Subcutaneous adipose tissue (tissue), 4 donors: ENCODE results near the gene SUSD6. TPM values are rescaled to one million over a fixed set of nuclear protein-coding genes. Genes with fewer than 3 reads are reported as not detected.

Experiments used
- CTCF ChIP-seq: fragments of 450-650 bp; IDR thresholded peaks from one replicate; pipeline ENCODE4 v1.5.1; 2016; ENCODE audit warnings: low read depth, mild to moderate bottlenecking, control low read depth, antibody characterized with exemption, moderate library complexity
- total RNA-seq, 4 donors: library from RNA; depleted of rRNA; stranded (reverse); fragments of >200 nt; gene quantifications; one replicate each; pipeline ENCODE4 v1.1.0, GENCODE V29; 2016

Gene SUSD6
- total RNA-seq, 4 donors from 2014 or later, result 24.8 to 52.4 (median 35.5) TPM

- no peak for TF ChIP-seq CTCF
Measured at GRCh38 chr14:69633238-69633637, 21.8 kb downstream of the SUSD6 start.

GRCh38 chr14:69635981-69636639 is 24.7 kb downstream of the SUSD6 start:
- TF ChIP-seq CTCF, result no peak

- TF ChIP-seq CTCF, result no peak
Measured at GRCh38 chr14:69636718-69637480, 25.5 kb downstream of the SUSD6 start.

- no peak for TF ChIP-seq CTCF
Measured at GRCh38 chr14:69637503-69638031, 26.2 kb downstream of the SUSD6 start.

GRCh38 chr14:69640931-69641330 is 29.5 kb downstream of the SUSD6 start:
- no peak for TF ChIP-seq CTCF

GRCh38 chr14:69643430-69644200 is 32.2 kb downstream of the SUSD6 start:
- TF ChIP-seq CTCF, result no peak

GRCh38 chr14:69644814-69645213 is 33.4 kb downstream of the SUSD6 start:
- no peak for TF ChIP-seq CTCF
